ENCODE data around the gene SHPK. TPM values are rescaled to one million over a fixed set of nuclear protein-coding genes. Genes with fewer than 3 reads are reported as not detected.

Gene SHPK
- total and polyA plus RNA-seq, 2 of the 4 experiments (the other 2 are of a cell fraction) = 11.1 to 14.3 TPM

- Histone ChIP-seq H3K4ac (ENCODE audit: low read depth, low read length) (no peak overlapping the region), H4K8ac (ENCODE audit: low read depth in 2 of 2, low read length in 2 of 2) (no peak overlapping the region), H2BK120ac (ENCODE audit: low read depth, low read length) (no peak overlapping the region), H3K4me1 (ENCODE audit: control insufficient read depth, insufficient read depth, low read length) (peaks cover 2% of the 10 kb centered on the region; the same call in 1 of the 2 replicates), H2AK5ac (ENCODE audit: low read depth, low read length) (no peak overlapping the region), H3K4me3 (ENCODE audit: insufficient read depth, low read depth, low read length) (no peak overlapping the region), H4K91ac (ENCODE audit: insufficient read depth, low read depth, low read length) (no peak overlapping the region), H3K9me3 (ENCODE audit: control insufficient read depth, insufficient read depth, low read length) (no peaks in the 10 kb centered on the region), H3K23ac (ENCODE audit: low read depth, low read length) (no peak overlapping the region), H3K18ac (ENCODE audit: low read depth, low read length) (no peak overlapping the region), H2BK15ac (ENCODE audit: low read depth, low read length) (no peak overlapping the region), H4K20me1 (ENCODE audit: insufficient read depth, low read length) (no peaks in the 10 kb centered on the region), H2AK9ac (replicated peaks; ENCODE audit: low read depth, low read length, poor library complexity) (no peak overlapping the region), H3K9ac (ENCODE audit: low read depth, low read length) (no peak overlapping the region), H2BK5ac (ENCODE audit: low read depth, low read length, poor library complexity, severe bottlenecking) (no peak overlapping the region), H3K27me3 (ENCODE audit: control insufficient read depth, insufficient read depth, low read length) (no peaks in the 10 kb centered on the region), H2AFZ (replicated peaks; ENCODE audit: low read length, poor library complexity) (no peak overlapping the region), H4K5ac (ENCODE audit: low read depth, low read length) (no peak overlapping the region), H3K14ac (replicated peaks; ENCODE audit: low read depth, low read length) (no peak overlapping the region), H3K4me2 (ENCODE audit: low read depth, low read length) (no peak overlapping the region), H2BK20ac (ENCODE audit: low read depth, low read length) (no peak overlapping the region), H3K56ac (ENCODE audit: extremely low read depth, insufficient read depth, low read length) (no peak overlapping the region), H3K9me1 (ENCODE audit: insufficient read depth, low read length) (no peaks in the 10 kb centered on the region; the same call in 1 of the 2 replicates), H3K36me3 (ENCODE audit: control insufficient read depth, insufficient read depth, low read length) (peaks cover 9% of the 10 kb centered on the region; the same call in 1 of the 2 replicates), H3K27ac (ENCODE audit: insufficient read depth, low read length) (no peak overlapping the region), H3K79me1 (ENCODE audit: low read depth in 1 of 2, low read length in 2 of 2) (no peaks in the 10 kb centered on the region)
- in situ Hi-C loops (cut with MboI; ENCODE audit: low sequenced_read_pairs) = no loop called here
- dilution Hi-C loops (cut with HindIII; ENCODE audit: low sequenced_read_pairs, unreplicated experiment) = no loop called here
- ATAC-seq (ENCODE audit: low read depth) (no peak), DNase-seq (no peak)
- intact Hi-C loops (cut with micrococcal nuclease) = no loop called here
- TF ChIP-seq RCOR1 (IDR thresholded peaks at IDR 0.05; ENCODE audit: insufficient replicate concordance, low read length) (no peak), ELK1 (IDR thresholded peaks at IDR 0.05; ENCODE audit: borderline replicate concordance, low read depth, low read length) (no peak), MXI1 (IDR thresholded peaks at IDR 0.05; ENCODE audit: borderline replicate concordance, low read depth, low read length) (no peak), SMC3 (IDR thresholded peaks at IDR 0.05; ENCODE audit: low read depth, low read length) (no peak), FOS (IDR thresholded peaks at IDR 0.05; ENCODE audit: low read depth, low read length) (no peak), CTCF (conservative IDR thresholded peaks at IDR 0.05; ENCODE audit: low read depth, low read length) (no peak), POLR2A (IDR thresholded peaks at IDR 0.05; ENCODE audit: low read depth, low read length) (no peak), RAD21 (IDR thresholded peaks at IDR 0.05; ENCODE audit: low read length) (no peak), BHLHE40 (IDR thresholded peaks at IDR 0.05; ENCODE audit: low read depth, low read length) (no peak), USF2 (IDR thresholded peaks at IDR 0.05; ENCODE audit: low read depth, low read length) (no peak), MAZ (IDR thresholded peaks at IDR 0.05; ENCODE audit: borderline replicate concordance, low read depth, low read length) (no peak), MAFK (IDR thresholded peaks at IDR 0.05; ENCODE audit: low read depth, low read length) (no peak), CEBPB (IDR thresholded peaks at IDR 0.05; ENCODE audit: low read depth, low read length) (no peak), NFE2L2 (IDR thresholded peaks at IDR 0.05; ENCODE audit: low read depth, low read length) (no peak), CHD1 (IDR thresholded peaks at IDR 0.05; ENCODE audit: low read depth, low read length) (no peak), RFX5 (IDR thresholded peaks at IDR 0.05; ENCODE audit: low read depth, low read length) (no peak)
- WGBS, 2 experiments (ENCODE audit: extremely low coverage in 2 of 2, insufficient read length in 1 of 2) = 91% methylated on average over 15 of the region's 22 CpGs; no CpG with 5 or more reads in 1 of the 2 experiments
- POLR2A ChIA-PET (ENCODE audit: unreplicated experiment) = no interaction called here
- BruUV-seq (replicated peaks) = no TSS peak
- CTCF ChIA-PET = no interaction called here
Observed at GRCh38 chr17:3589784-3590183, 46.3 kb downstream of the SHPK start.
